CD8-positive, alpha-beta memory T cell (primary cell): ENCODE measurements around the gene PCID2. TPM values are rescaled to one million over a fixed set of nuclear protein-coding genes. Genes with fewer than 3 reads are reported as not detected.
A peak's percentile ranks its signal among the peaks of the same experiment; 100 is the strongest.
"Not testable (repeated sequence)": the region's sequence is repeated elsewhere in the genome, so short reads cannot be mapped to it uniquely, and the experiment has no call there.

Source experiments
- CTCF ChIA-PET: fragments of 350-600 bp; sonication (Branson Sonifier 250); formaldehyde crosslinking; loops from one replicate; lab custom pipeline; 2021; ENCODE audit warnings: antibody characterized with exemption; lab: Charles Lee
- POLR2A ChIA-PET: fragments of 350-600 bp; sonication (Branson Sonifier 250); formaldehyde crosslinking; loops from one replicate; lab custom pipeline; 2021; ENCODE audit warnings: antibody characterized with exemption; lab: Charles Lee
- DNase-seq, 5 donors: peaks; one replicate each; pipeline versions ENCODE4 v3.0.0 to v3.0.0-alpha.2; 2020 to 2022; ENCODE audit warnings: mixed read lengths in 1 of 5
- H3K27ac ChIP-seq: one replicate; pipeline ENCODE4 v1.7.0; 2013; ENCODE audit warnings: low read depth, mild to moderate bottlenecking, low read length, moderate library complexity
- H3K27me3 ChIP-seq: 2 replicates; pipeline ENCODE4 v1.7.0; 2013; ENCODE audit warnings: low read length, mild to moderate bottlenecking; ENCODE audit not compliant: insufficient read depth, poor library complexity, severe bottlenecking
- H3K36me3 ChIP-seq: 2 replicates; pipeline ENCODE4 v1.7.0; 2013; ENCODE audit warnings: mild to moderate bottlenecking, low read length, moderate library complexity; ENCODE audit not compliant: insufficient read depth
- H3K4me1 ChIP-seq: 2 replicates; pipeline ENCODE4 v1.7.0; 2013; ENCODE audit warnings: mild to moderate bottlenecking, low read length, moderate library complexity; ENCODE audit not compliant: insufficient read depth
- H3K4me3 ChIP-seq: 2 replicates; pipeline ENCODE4 v1.7.0; 2013; ENCODE audit warnings: mild to moderate bottlenecking, low read length
- H3K9me3 ChIP-seq: 2 replicates; pipeline ENCODE4 v1.7.0; 2013; ENCODE audit warnings: mild to moderate bottlenecking, low read length
- H3K27ac Mint-ChIP-seq, 8 donors: one replicate each; pipeline ENCODE4 v1.8.0; 2020 to 2021; ENCODE audit warnings: mixed read lengths in 8 of 8, mild to moderate bottlenecking in 6 of 8, inconsistent platforms in 3 of 8, moderate library complexity in 3 of 8
- H3K27me3 Mint-ChIP-seq, 2 donors: one replicate each; pipeline ENCODE4 v1.8.0; 2020 to 2021; ENCODE audit warnings: mixed read lengths in 2 of 2, mild to moderate bottlenecking in 1 of 2, moderate library complexity in 1 of 2
- H3K36me3 Mint-ChIP-seq, 3 donors: one replicate each; pipeline ENCODE4 v1.8.0; 2020 to 2021; ENCODE audit warnings: mixed read lengths in 3 of 3, inconsistent platforms in 1 of 3, mild to moderate bottlenecking in 1 of 3
- H3K4me1 Mint-ChIP-seq, 3 donors: one replicate each; pipeline ENCODE4 v1.8.0; 2020 to 2021; ENCODE audit warnings: mixed read lengths in 3 of 3, inconsistent platforms in 1 of 3, mild to moderate bottlenecking in 1 of 3
- H3K4me3 Mint-ChIP-seq, 7 donors: one replicate each; pipeline ENCODE4 v1.8.0; 2020 to 2021; ENCODE audit warnings: mixed read lengths in 7 of 7, mild to moderate bottlenecking in 6 of 7, moderate library complexity in 4 of 7, inconsistent platforms in 2 of 7
- H3K9me3 Mint-ChIP-seq, 5 donors: one replicate each; pipeline ENCODE4 v1.8.0; 2020 to 2022; ENCODE audit warnings: mixed read lengths in 5 of 5, mild to moderate bottlenecking in 3 of 5, moderate library complexity in 2 of 5, inconsistent platforms in 1 of 5
- polyA plus RNA-seq: library from polyadenylated mRNA; unstranded; fragments of 300-500 nt; fragmentation: Illumina TruSeq; gene quantifications from one replicate; pipeline ENCODE4 v1.2.3, GENCODE V29; 2021
- total RNA-seq, 2 experiments: library from RNA; stranded (reverse); gene quantifications; one replicate each; pipeline ENCODE4 v1.2.3, GENCODE V29; 2021

The PCID2 gene
- total RNA-seq (10 to 100 TPM; 60.1 to 62.3 TPM), polyA plus RNA-seq (90.4 TPM)

GRCh38 chr13:113208421-113209335, at the start of gene PCID2:
TSS of gene PCID2 (minus strand) at chr13:113208669. CDS start at chr13:113208634, 35 bp downstream.
- CTCF ChIA-PET: interaction anchor here (1.3 kb wide), 1 partner anchor 29 kb away, joined by 5 read pairs; no protein-coding TSS in a partner anchor
- H3K4me3 ChIP-seq: peak within 1 kb of the TSS; percentile 84
- peak; percentile 83 to 93 (median 88) for DNase-seq
- peak within 1 kb of the TSS; percentile 93 for H3K27ac ChIP-seq
- no peaks in the 10 kb centered on the region for H3K27me3 ChIP-seq
- Mint-ChIP-seq H3K4me1 (peaks cover 39 to 56% (median 43%) of the 10 kb centered on the region in 3 donors), H3K4me3 (peak within 1 kb of the TSS; percentile 88 to 98 (median 92)), H3K36me3 (peaks cover 6 to 56% (median 10%) of the 10 kb centered on the region in 3 donors), H3K27me3 (no peaks in the 10 kb centered on the region), H3K27ac (peak within 1 kb of the TSS; percentile 87 to 98 (median 95)), H3K9me3 (no peaks in the 10 kb centered on the region)
- H3K36me3 ChIP-seq: no peaks in the 10 kb centered on the region
- POLR2A ChIA-PET: interaction anchor here (0.6 to 2.4 kb wide), 8 partner anchors 18 to 922 kb away, joined by 3 to 16 read pairs (median 4); partner anchors contain the start of gene LAMP1
- H3K4me1 ChIP-seq: peaks cover 69% of the 10 kb centered on the region
- no peaks in the 10 kb centered on the region for H3K9me3 ChIP-seq

- H3K4me3 ChIP-seq, H3K4me1 ChIP-seq, H3K4me1 Mint-ChIP-seq, H3K9me3 Mint-ChIP-seq, CTCF ChIA-PET, H3K27me3 ChIP-seq, POLR2A ChIA-PET, H3K9me3 ChIP-seq, H3K27me3 Mint-ChIP-seq, H3K4me3 Mint-ChIP-seq, DNase-seq, H3K27ac ChIP-seq: not testable (repeated sequence)
- H3K36me3 Mint-ChIP-seq: peaks cover 21 to 79% (median 28%) of the 10 kb centered on the region in 3 donors
- peak overlapping the region in 1 of 8 donors; percentile 42 for H3K27ac Mint-ChIP-seq
- H3K36me3 ChIP-seq: peaks cover 28% of the 10 kb centered on the region
These were observed 49.4 kb upstream of the PCID2 start for GRCh38 chr13:113257908-113258307.

- H3K27me3 Mint-ChIP-seq: no peaks in the 10 kb centered on the region
- no peak overlapping the region for H3K4me3 Mint-ChIP-seq
- no peak for DNase-seq
- Histone ChIP-seq H3K27ac (no peak overlapping the region), H3K4me3 (no peak overlapping the region), H3K4me1 (no peaks in the 10 kb centered on the region), H3K36me3 (peaks cover 54% of the 10 kb centered on the region), H3K9me3 (no peaks in the 10 kb centered on the region), H3K27me3 (no peaks in the 10 kb centered on the region)
- H3K9me3 Mint-ChIP-seq: no peaks in the 10 kb centered on the region
- H3K4me1 Mint-ChIP-seq: peaks cover 0 to 1% (median 0%) of the 10 kb centered on the region in 3 donors
- H3K36me3 Mint-ChIP-seq: peaks cover 22 to 90% (median 30%) of the 10 kb centered on the region in 3 donors
- POLR2A ChIA-PET: no interaction called here
- CTCF ChIA-PET: interaction anchor here (0.9 kb wide), 1 partner anchor 23 kb away, joined by 3 read pairs; no protein-coding TSS in a partner anchor
- no peak overlapping the region for H3K27ac Mint-ChIP-seq
These were observed 44.1 kb upstream of the PCID2 start for GRCh38 chr13:113252516-113253095.

GRCh38 chr13:113245849-113246796, 37.7 kb upstream of the PCID2 start:
- no peak for DNase-seq
- peaks cover 10 to 97% (median 38%) of the 10 kb centered on the region in 3 donors for H3K36me3 Mint-ChIP-seq
- Histone ChIP-seq H3K4me3 (no peak overlapping the region), H3K9me3 (no peaks in the 10 kb centered on the region), H3K36me3 (peaks cover 69% of the 10 kb centered on the region), H3K27me3 (no peaks in the 10 kb centered on the region), H3K4me1 (no peaks in the 10 kb centered on the region), H3K27ac (no peak overlapping the region)
- H3K9me3 Mint-ChIP-seq: no peaks in the 10 kb centered on the region
- ChIA-PET POLR2A (no interaction called here), CTCF (no interaction called here)
- no peak overlapping the region for H3K4me3 Mint-ChIP-seq
- H3K27me3 Mint-ChIP-seq: no peaks in the 10 kb centered on the region
- peaks cover 0 to 1% (median 0%) of the 10 kb centered on the region in 3 donors for H3K4me1 Mint-ChIP-seq
- H3K27ac Mint-ChIP-seq: peak overlapping the region in 3 of 8 donors; percentile 7 to 36 (median 14)

- Mint-ChIP-seq H3K27me3 (no peaks in the 10 kb centered on the region), H3K27ac (no peak overlapping the region), H3K4me3 (no peak overlapping the region), H3K4me1 (peaks cover 0 to 1% (median 0%) of the 10 kb centered on the region in 3 donors), H3K9me3 (no peaks in the 10 kb centered on the region), H3K36me3 (peaks cover 7 to 97% (median 35%) of the 10 kb centered on the region in 3 donors)
- no peak for DNase-seq
- H3K36me3 ChIP-seq: peaks cover 70% of the 10 kb centered on the region
- no peaks in the 10 kb centered on the region for H3K27me3 ChIP-seq
- H3K4me3 ChIP-seq: no peak overlapping the region
- no peak overlapping the region for H3K27ac ChIP-seq
- ChIA-PET CTCF (no interaction called here), POLR2A (no interaction called here)
- no peaks in the 10 kb centered on the region for H3K4me1 ChIP-seq
- H3K9me3 ChIP-seq: no peaks in the 10 kb centered on the region
These were observed 35.4 kb upstream of the PCID2 start for GRCh38 chr13:113243847-113244246.

- CTCF ChIA-PET: interaction anchor here (1.5 kb wide), 1 partner anchor 152 kb away, joined by 4 read pairs; no protein-coding TSS in a partner anchor
- DNase-seq, H3K4me1 ChIP-seq, H3K27me3 ChIP-seq, H3K4me3 ChIP-seq, H3K4me3 Mint-ChIP-seq, H3K27ac Mint-ChIP-seq, H3K27ac ChIP-seq, H3K4me1 Mint-ChIP-seq, POLR2A ChIA-PET, H3K9me3 ChIP-seq, H3K27me3 Mint-ChIP-seq, H3K9me3 Mint-ChIP-seq: not testable (repeated sequence)
- H3K36me3 ChIP-seq: peaks cover 65% of the 10 kb centered on the region
- H3K36me3 Mint-ChIP-seq: peaks cover 7 to 91% (median 34%) of the 10 kb centered on the region in 3 donors
These were observed 33.2 kb upstream of the PCID2 start for GRCh38 chr13:113241623-113242022.

- peaks cover 1 to 89% (median 30%) of the 10 kb centered on the region in 3 donors for H3K36me3 Mint-ChIP-seq
These were observed 31.5 kb upstream of the PCID2 start for GRCh38 chr13:113239986-113240385.

More at GRCh38 chr13:113239986-113240385, 31.5 kb upstream of the PCID2 start:
- Mint-ChIP-seq H3K4me1 (peaks cover 0 to 4% (median 0%) of the 10 kb centered on the region in 3 donors), H3K27me3 (no peaks in the 10 kb centered on the region), H3K9me3 (no peaks in the 10 kb centered on the region), H3K27ac (peak overlapping the region in 2 of 8 donors; percentile 23 to 81), H3K4me3 (no peak overlapping the region)
- no peak for DNase-seq
- Histone ChIP-seq H3K4me1 (no peaks in the 10 kb centered on the region), H3K27ac (no peak overlapping the region), H3K9me3 (no peaks in the 10 kb centered on the region), H3K36me3 (peaks cover 56% of the 10 kb centered on the region), H3K27me3 (no peaks in the 10 kb centered on the region), H3K4me3 (no peak overlapping the region)
- ChIA-PET POLR2A (no interaction called here), CTCF (no interaction called here)
